ENCODE data around the gene CLEC7A.

CLEC7A gene

DNA sequence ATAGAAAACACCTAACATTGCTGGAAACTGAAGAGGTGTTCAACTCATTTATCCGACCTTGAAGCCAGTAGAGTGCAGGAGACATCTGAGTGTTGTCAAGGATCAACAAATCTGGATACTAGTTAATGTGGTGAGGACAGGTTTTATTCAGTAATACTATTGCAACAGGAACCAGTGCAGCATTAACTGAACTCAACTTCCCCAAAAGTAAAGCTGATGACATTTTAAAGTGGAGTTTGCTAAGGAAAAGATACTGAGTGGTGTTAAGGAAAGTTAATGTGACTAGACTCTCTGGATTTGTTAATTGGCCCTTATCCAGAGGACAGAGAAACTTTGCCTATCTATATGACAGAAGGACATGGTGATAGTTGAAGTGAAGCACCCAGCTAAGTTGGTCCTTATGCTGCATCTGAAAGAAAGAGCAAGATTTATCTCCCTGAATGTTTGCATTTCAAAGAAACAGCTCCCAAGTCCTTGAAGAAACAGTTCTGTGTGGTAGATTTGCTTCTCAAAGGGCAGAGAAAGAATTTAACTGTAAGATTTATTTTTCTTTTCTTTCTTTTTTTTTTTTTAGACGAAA, 1.2 kb upstream of the CLEC7A start:
- H3K9me3 ChIP-seq (ENCODE audit: low read length): no peaks in the 10 kb centered on the region
- no peak overlapping the region for H3K4me3 ChIP-seq (ENCODE audit: low read length)
- H3K27me3 ChIP-seq (ENCODE audit: insufficient read depth, low read length): peaks cover 2% of the 10 kb centered on the region
- no peak overlapping the region for H2AFZ ChIP-seq (ENCODE audit: low read depth, low read length)
- H3K4me1 ChIP-seq (ENCODE audit: insufficient read depth, low read length): no peaks in the 10 kb centered on the region
- H3K36me3 ChIP-seq (ENCODE audit: insufficient read depth, low read length): no peaks in the 10 kb centered on the region

DNA sequence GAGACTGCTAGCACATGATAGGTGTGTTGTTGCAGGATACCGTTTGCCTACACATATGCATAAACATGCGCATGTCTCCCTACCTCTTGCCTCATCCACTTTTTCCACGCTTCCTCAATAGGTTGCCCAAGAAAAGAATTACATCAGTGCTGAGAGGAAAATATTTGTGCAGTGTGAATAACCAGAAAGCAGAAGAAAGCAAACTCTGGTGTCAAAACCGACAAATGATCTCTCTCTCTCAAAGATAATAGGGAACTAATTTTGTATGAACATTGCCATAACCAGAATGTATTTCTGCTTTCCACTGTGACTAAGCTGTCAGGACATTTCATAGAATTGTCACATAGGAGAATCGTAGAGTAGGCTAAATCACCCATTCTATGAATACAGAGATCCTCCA, 1.3 kb downstream of the CLEC7A start:
- Histone ChIP-seq H3K9me3 (ENCODE audit: low read length) (no peaks in the 10 kb centered on the region), H3K36me3 (ENCODE audit: insufficient read depth, low read length) (no peaks in the 10 kb centered on the region), H3K4me1 (ENCODE audit: insufficient read depth, low read length) (no peaks in the 10 kb centered on the region), H2AFZ (ENCODE audit: low read depth, low read length) (no peak overlapping the region), H3K4me3 (ENCODE audit: low read length) (no peak overlapping the region), H3K27me3 (ENCODE audit: insufficient read depth, low read length) (peaks cover 2% of the 10 kb centered on the region)

DNA sequence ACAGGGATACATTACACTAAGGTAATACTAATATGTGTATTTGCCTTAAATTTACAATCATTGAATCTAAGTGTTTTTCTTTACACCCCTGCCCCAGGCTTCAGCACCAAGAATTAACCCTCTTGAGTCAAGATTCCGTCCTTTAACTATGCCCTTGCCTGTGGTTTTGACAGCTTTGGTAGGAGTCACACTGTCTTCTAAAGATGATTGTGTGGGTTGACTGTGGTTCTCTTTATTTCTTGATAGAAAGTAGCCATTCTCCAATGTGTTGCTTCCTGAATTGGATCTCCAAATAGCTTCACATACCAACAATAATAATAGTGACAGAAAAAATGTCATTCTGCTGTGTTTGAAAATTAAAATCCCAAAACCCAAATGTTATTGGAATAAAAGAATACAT, 3.6 kb downstream of the CLEC7A start:
- peaks cover 2% of the 10 kb centered on the region for H3K27me3 ChIP-seq (ENCODE audit: insufficient read depth, low read length)
- no peak overlapping the region for H2AFZ ChIP-seq (ENCODE audit: low read depth, low read length)
- no peak overlapping the region for H3K4me3 ChIP-seq (ENCODE audit: low read length)
- H3K4me1 ChIP-seq (ENCODE audit: insufficient read depth, low read length): no peaks in the 10 kb centered on the region
- H3K36me3 ChIP-seq (ENCODE audit: insufficient read depth, low read length): no peaks in the 10 kb centered on the region
- H3K9me3 ChIP-seq (ENCODE audit: low read length): no peaks in the 10 kb centered on the region

DNA sequence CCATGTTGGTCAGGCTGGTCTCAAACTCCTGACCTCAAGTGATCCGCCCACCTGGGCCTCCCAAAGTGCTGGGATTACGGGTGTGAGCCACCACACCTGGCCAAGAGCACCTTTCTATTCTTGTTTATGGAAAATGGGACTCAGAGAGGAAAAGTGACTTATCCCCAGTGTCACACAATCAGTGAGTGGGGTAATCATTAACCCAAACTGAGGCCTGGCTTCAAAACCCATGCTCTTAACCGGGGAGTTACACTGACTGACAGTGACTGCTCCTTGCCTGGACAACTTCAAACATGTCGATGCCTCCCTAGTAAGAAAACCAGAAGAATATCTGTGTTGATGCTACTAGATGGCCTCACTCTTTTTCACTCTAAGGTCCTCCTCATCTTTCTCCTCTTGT, 7.3 kb downstream of the CLEC7A start:
- H3K4me3 ChIP-seq (ENCODE audit: low read length): no peak overlapping the region
- H3K4me1 ChIP-seq (ENCODE audit: insufficient read depth, low read length): no peaks in the 10 kb centered on the region
- no peaks in the 10 kb centered on the region for H3K36me3 ChIP-seq (ENCODE audit: insufficient read depth, low read length)
- H3K27me3 ChIP-seq (ENCODE audit: insufficient read depth, low read length): no peaks in the 10 kb centered on the region
- H2AFZ ChIP-seq (ENCODE audit: low read depth, low read length): no peak overlapping the region
- H3K9me3 ChIP-seq (ENCODE audit: low read length): no peaks in the 10 kb centered on the region

DNA sequence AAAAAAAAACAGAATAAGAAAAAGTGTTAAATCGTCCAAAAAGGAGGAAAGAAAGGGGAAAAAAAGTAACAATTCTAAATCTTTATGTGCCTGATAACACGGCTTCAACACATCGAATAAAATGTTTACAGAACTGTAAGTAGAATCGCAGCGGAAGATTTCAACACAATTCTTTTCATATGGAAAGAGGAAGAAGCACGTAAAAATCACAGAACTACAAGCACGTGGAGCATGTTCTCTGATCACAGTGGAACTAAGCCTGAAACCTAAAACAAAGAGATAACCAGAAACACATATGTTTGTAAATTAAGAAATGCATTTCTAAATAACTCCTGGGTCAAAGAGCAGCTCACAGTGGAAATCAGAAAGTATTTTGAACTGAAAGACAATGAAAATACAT, 8.7 kb downstream of the CLEC7A start:
- no peaks in the 10 kb centered on the region for H3K4me1 ChIP-seq (ENCODE audit: insufficient read depth, low read length)
- H3K36me3 ChIP-seq (ENCODE audit: insufficient read depth, low read length): no peaks in the 10 kb centered on the region
- no peaks in the 10 kb centered on the region for H3K27me3 ChIP-seq (ENCODE audit: insufficient read depth, low read length)
- no peaks in the 10 kb centered on the region for H3K9me3 ChIP-seq (ENCODE audit: low read length)
- H3K4me3 ChIP-seq (ENCODE audit: low read length): no peak overlapping the region
- H2AFZ ChIP-seq (ENCODE audit: low read depth, low read length): no peak overlapping the region

DNA sequence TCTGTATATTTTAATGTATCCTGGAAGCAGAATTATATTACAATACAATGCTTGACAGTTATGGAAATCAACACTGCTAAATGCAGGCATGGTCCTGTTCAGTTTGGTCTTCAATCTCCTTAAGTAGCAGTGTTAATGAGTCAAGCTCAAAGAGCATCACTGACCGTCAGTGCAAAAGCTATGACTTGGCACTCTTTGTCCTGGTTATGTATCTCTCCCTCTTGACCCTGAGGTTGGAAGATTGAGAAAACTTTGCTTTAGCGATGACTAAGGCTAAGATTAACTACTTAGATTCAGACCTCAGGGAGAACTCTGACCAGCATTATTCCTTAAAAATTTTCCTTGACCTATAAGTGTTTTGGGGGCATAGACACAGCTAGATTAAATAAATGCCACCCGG, 10.9 kb downstream of the CLEC7A start:
- Histone ChIP-seq H3K36me3 (ENCODE audit: insufficient read depth, low read length) (no peaks in the 10 kb centered on the region), H3K4me1 (ENCODE audit: insufficient read depth, low read length) (no peaks in the 10 kb centered on the region), H3K27me3 (ENCODE audit: insufficient read depth, low read length) (no peaks in the 10 kb centered on the region), H3K9me3 (ENCODE audit: low read length) (no peaks in the 10 kb centered on the region), H2AFZ (ENCODE audit: low read depth, low read length) (no peak overlapping the region), H3K4me3 (ENCODE audit: low read length) (no peak overlapping the region)

DNA sequence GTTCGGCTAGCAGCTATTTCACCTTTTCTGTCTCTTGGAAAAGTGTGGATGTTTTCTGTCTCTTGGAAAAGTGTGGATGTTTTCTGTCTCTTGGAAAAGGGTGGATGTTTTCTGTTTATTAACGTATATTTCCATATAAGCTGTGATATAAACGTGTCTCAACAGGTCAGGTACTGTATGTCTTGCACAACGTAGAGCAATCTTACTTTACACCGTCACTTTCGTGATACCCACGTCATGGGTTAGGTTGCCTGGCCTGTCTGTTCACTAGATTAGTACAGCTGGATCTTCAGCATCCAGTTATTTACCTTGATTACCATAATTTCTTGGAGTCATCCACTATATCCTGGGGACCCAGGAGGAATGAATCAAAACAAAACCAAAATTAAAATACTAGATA, 14.1 kb downstream of the CLEC7A start:
- Histone ChIP-seq H3K36me3 (ENCODE audit: insufficient read depth, low read length) (no peaks in the 10 kb centered on the region), H3K9me3 (ENCODE audit: low read length) (no peaks in the 10 kb centered on the region), H3K4me3 (ENCODE audit: low read length) (no peak overlapping the region), H2AFZ (ENCODE audit: low read depth, low read length) (no peak overlapping the region), H3K27me3 (ENCODE audit: insufficient read depth, low read length) (no peaks in the 10 kb centered on the region), H3K4me1 (ENCODE audit: insufficient read depth, low read length) (no peaks in the 10 kb centered on the region)

DNA sequence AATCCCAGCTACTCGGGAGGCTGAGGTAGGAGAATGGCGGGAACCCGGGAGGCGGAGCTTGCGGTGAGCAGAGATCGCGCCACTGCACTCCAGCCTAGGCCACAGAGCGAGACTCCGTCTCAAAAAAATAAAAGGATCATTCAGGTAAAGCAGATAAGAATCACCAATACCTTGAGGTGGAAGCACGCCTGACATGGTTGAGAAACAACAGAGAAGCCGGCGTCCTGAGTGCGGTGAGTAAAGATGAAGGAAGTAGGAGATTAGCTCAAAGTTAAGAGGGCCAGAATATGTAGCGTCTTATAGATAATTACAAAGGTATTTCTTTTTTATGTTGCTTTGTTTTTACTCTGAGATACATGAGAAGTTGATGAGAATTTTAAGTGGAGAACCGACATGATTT, 14.7 kb downstream of the CLEC7A start:
- Histone ChIP-seq H3K36me3 (ENCODE audit: insufficient read depth, low read length) (no peaks in the 10 kb centered on the region), H2AFZ (ENCODE audit: low read depth, low read length) (no peak overlapping the region), H3K4me1 (ENCODE audit: insufficient read depth, low read length) (no peaks in the 10 kb centered on the region), H3K4me3 (ENCODE audit: low read length) (no peak overlapping the region), H3K27me3 (ENCODE audit: insufficient read depth, low read length) (no peaks in the 10 kb centered on the region), H3K9me3 (ENCODE audit: low read length) (no peaks in the 10 kb centered on the region)

DNA sequence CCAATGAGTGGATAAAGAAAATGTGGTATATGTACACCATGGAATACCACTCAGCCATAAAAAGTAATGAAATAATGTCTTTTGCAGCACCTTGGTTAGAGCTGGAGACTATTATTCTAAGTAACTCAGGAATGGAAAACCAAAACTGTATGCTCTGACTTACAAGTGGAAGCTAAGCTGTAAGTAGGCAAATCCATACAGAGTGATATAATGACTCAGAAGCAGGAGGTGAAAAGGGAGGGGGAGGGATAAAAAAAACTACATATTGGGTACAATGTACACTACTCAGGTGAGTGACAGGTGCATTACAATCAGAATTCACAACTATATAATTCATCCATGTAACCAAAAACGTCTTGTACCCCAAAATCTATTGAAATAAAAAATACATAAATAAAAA, 16.1 kb downstream of the CLEC7A start:
- Histone ChIP-seq H2AFZ (ENCODE audit: low read depth, low read length) (no peak overlapping the region), H3K27me3 (ENCODE audit: insufficient read depth, low read length) (no peaks in the 10 kb centered on the region), H3K36me3 (ENCODE audit: insufficient read depth, low read length) (no peaks in the 10 kb centered on the region), H3K9me3 (ENCODE audit: low read length) (no peaks in the 10 kb centered on the region), H3K4me1 (ENCODE audit: insufficient read depth, low read length) (no peaks in the 10 kb centered on the region), H3K4me3 (ENCODE audit: low read length) (no peak overlapping the region)

DNA sequence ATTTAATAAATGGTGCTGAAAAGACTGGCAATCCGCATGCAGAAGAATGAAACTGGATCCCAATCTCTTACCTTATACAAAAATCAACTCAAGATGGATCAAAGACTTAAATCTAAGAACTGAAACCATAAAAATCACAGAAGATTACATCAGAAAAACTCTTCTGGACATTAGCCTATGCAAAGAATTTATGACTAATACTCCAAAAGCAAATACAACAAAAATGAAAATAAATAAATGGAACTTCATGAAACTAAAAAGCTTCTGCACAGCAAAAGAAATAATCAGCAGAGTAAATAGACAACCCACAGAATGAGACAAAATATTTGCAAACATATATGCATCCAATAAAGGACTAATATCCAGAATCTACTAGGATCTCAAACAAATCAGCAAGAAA, 16.9 kb downstream of the CLEC7A start:
- Histone ChIP-seq H3K36me3 (ENCODE audit: insufficient read depth, low read length) (no peaks in the 10 kb centered on the region), H3K9me3 (ENCODE audit: low read length) (no peaks in the 10 kb centered on the region), H3K4me1 (ENCODE audit: insufficient read depth, low read length) (no peaks in the 10 kb centered on the region), H3K4me3 (ENCODE audit: low read length) (no peak overlapping the region), H2AFZ (ENCODE audit: low read depth, low read length) (no peak overlapping the region), H3K27me3 (ENCODE audit: insufficient read depth, low read length) (no peaks in the 10 kb centered on the region)

DNA sequence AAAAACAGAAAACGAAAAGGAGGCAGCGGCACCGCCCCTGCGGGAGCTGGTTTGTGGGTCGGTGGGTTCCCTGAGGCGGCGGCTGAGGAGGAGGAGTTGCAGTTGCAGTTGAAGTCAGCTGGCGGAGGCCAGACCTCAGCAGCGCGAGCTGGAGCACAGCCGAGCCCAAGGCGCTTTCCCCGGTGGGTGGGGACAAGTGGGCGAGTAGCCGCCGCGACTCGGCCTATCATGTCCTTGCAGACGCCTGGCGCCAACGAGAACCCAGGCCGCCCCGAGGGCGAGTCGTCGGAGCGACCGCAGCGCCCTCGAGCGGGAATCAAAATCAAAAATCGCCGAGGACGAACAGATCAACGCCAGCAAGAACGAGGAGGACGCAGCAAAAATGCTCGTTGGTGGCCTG, 18.5 kb downstream of the CLEC7A start:
- Histone ChIP-seq H3K4me1 (ENCODE audit: insufficient read depth, low read length) (no peaks in the 10 kb centered on the region), H2AFZ (ENCODE audit: low read depth, low read length) (no peak overlapping the region), H3K27me3 (ENCODE audit: insufficient read depth, low read length) (no peaks in the 10 kb centered on the region), H3K9me3 (ENCODE audit: low read length) (no peaks in the 10 kb centered on the region), H3K4me3 (ENCODE audit: low read length) (no peak overlapping the region), H3K36me3 (ENCODE audit: insufficient read depth, low read length) (no peaks in the 10 kb centered on the region)

DNA sequence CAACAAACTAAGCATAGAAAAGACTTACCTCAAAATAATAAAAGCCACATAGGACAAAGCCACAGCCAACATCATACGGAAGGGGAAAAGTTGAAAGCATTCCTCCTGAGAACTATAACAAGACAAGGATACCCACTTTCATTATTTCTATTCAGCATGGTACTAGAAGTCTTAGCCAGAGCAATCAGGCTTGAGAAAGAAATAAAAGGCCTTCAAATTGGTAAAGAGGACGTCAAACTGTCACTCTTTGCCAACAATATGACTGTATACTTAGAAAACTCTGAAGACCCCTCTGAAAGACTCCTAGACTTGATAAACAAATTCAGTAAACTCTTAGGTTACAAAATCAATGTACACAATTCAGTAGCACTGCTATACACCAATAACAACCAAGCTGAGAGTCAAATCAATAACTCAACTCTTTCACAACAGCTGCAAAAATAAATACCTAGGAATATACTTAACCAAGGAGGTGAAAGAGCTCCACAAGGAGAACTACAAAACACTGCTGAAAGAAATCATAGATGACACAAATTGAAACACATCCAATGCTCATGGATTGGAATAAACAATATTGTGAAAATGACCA, 19.6 kb downstream of the CLEC7A start:
- no peaks in the 10 kb centered on the region for H3K4me1 ChIP-seq (ENCODE audit: insufficient read depth, low read length)
- no peak overlapping the region for H3K4me3 ChIP-seq (ENCODE audit: low read length)
- no peaks in the 10 kb centered on the region for H3K27me3 ChIP-seq (ENCODE audit: insufficient read depth, low read length)
- no peaks in the 10 kb centered on the region for H3K36me3 ChIP-seq (ENCODE audit: insufficient read depth, low read length)
- H3K9me3 ChIP-seq (ENCODE audit: low read length): no peaks in the 10 kb centered on the region
- no peak overlapping the region for H2AFZ ChIP-seq (ENCODE audit: low read depth, low read length)

DNA sequence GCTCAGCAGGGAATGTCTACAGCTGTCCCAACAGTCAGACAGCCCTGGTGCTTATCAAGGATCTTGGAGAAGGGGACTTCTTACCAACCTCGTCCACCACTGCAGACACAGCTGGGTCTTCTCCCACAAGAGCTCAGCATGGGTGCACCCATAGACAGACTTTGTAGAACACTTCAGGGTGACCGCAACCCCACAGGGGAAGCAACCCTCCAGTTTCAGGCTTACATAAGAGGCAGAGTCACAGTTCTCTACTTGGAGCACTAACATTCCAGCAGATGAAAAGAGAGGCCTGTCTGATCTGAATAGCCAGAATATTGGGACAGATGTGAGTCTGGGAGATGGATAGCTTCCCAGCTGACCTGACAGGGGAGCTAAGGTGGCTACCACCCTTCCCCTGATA, 27.7 kb downstream of the CLEC7A start:
- Histone ChIP-seq H2AFZ (ENCODE audit: low read depth, low read length) (no peak overlapping the region), H3K36me3 (ENCODE audit: insufficient read depth, low read length) (no peaks in the 10 kb centered on the region), H3K9me3 (ENCODE audit: low read length) (no peaks in the 10 kb centered on the region), H3K27me3 (ENCODE audit: insufficient read depth, low read length) (peaks cover 2% of the 10 kb centered on the region), H3K4me1 (ENCODE audit: insufficient read depth, low read length) (no peaks in the 10 kb centered on the region), H3K4me3 (ENCODE audit: low read length) (no peak overlapping the region)

DNA sequence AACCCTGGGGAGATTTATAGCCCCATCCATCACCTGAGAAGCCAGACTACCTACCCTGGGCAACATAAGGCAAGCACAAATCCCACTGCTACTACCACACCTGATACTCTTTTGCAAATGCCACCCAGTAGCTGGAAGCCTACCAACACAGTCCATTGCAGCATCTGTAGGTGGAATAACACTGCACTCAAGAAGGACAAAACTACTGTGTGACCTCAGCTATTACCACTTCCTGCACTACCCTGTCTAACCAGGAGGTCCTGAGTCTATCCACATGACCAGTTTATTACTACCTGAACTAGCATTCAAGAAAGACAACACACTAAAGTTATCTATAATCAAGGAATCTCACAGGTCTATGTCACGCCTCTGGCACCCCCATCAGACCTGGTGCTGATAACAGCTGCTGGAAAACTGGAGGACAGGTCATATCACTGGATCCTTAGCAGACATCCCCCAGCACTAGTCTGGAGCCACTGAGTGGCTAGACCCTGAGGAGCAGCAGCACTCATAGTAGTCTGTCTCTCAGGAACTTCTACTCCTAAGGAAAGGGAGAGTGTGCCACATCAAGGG, 28.3 kb downstream of the CLEC7A start:
- Histone ChIP-seq H3K27me3 (ENCODE audit: insufficient read depth, low read length) (peaks cover 3% of the 10 kb centered on the region), H2AFZ (ENCODE audit: low read depth, low read length) (no peak overlapping the region), H3K36me3 (ENCODE audit: insufficient read depth, low read length) (no peaks in the 10 kb centered on the region), H3K4me3 (ENCODE audit: low read length) (no peak overlapping the region), H3K4me1 (ENCODE audit: insufficient read depth, low read length) (no peaks in the 10 kb centered on the region), H3K9me3 (ENCODE audit: low read length) (no peaks in the 10 kb centered on the region)
